Nucleus accumbens (tissue), 56 donors: ENCODE results near the gene PLXNA1.

Source experiments
- DNase-seq, 56 donors: peaks; one replicate each; lab custom pipeline; 2025; lab: John Stamatoyannopoulos, UW

The PLXNA1 gene

GRCh38 chr3:126982471-126983175, at the start of gene PLXNA1:
Gene PLXNA1, plus strand, starts transcription at chr3:126983115. Its CDS starts 5,479 bp downstream, at chr3:126988594.
- DNase-seq = peak in 41 of 56 donors; percentile 31 to 80 (median 60)

DNA sequence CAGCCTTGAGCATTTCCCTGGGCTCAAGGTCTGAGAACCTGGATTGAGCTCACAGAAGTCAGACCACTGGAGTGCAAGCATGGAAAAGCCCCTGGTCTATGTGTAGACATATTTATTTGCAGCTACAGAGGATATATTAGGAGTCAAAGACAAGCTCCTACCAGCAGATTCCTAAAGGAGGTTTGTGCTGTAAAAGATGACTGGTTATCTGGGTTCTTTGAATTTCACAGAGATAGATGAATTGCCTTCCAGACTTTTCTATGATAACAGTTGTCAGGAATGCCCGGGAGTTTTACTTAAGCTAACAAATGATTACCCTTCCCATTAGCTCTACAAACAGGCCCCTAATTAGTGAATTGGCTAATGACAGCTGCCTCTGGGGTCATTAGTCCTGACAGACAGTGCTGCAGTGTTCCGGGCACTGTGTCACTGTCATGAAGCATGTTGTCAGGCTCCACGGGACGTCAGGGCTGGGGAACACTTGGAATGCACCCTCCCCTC, 48.8 kb upstream of the PLXNA1 start:
- peak in 1 of 56 donors; percentile 13 for DNase-seq

- no peak for DNase-seq
Measured at GRCh38 chr3:126934991-126935390, 47.9 kb upstream of the PLXNA1 start.

- no peak for DNase-seq
Measured at GRCh38 chr3:126935756-126936509, 47.0 kb upstream of the PLXNA1 start.

DNA sequence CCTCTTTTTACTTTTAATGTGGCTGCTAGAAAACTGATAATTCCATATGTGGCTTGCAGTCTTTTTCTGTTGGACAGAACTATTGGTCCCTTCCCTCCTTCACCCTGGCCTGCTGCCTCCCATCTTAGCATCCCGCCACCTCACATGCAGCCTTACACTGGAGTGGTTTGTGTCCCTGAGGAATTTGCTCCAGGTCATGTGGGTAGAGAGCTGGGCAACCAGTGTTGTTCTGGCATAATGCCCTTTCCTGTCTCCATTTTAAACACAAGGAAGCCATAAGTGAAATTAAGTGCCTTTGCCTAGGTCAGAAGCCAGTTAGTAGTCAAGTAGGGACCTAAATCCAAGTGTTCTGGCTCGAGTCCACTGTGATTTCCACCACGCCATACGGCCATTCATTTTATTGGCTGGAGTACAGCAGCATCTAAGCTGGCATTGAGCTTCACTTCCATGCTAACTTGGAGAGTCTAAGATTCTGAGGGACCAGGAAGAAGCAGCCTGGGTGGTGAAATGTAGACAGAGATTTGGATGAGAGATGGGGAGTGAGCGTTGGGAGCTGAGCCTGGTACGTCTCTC, 46.0 kb upstream of the PLXNA1 start:
- DNase-seq = no peak

DNA sequence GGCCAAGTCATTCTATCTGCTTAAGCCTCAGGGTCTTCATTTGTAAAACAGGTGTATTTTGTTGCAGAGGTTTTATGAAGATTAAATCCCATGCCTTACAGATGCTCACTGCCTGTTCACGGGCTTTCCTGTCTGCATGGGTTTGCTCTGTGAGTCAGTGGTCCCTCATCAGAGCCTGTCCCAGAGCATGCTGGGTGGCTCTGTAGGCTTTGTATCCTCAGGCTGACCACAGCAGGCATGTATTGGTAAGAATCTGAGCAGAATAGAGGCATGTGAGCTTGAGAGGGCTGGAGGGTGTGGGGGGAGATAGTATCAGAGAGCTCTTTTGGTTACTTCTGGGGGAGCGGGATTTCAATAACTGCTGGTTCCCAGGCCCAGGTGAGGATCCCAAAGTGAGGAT, 45.4 kb upstream of the PLXNA1 start:
- DNase-seq = no peak

- DNase-seq = peak in 2 of 56 donors; percentile 26 to 39
Measured at GRCh38 chr3:126937973-126938372, 44.9 kb upstream of the PLXNA1 start.

DNA sequence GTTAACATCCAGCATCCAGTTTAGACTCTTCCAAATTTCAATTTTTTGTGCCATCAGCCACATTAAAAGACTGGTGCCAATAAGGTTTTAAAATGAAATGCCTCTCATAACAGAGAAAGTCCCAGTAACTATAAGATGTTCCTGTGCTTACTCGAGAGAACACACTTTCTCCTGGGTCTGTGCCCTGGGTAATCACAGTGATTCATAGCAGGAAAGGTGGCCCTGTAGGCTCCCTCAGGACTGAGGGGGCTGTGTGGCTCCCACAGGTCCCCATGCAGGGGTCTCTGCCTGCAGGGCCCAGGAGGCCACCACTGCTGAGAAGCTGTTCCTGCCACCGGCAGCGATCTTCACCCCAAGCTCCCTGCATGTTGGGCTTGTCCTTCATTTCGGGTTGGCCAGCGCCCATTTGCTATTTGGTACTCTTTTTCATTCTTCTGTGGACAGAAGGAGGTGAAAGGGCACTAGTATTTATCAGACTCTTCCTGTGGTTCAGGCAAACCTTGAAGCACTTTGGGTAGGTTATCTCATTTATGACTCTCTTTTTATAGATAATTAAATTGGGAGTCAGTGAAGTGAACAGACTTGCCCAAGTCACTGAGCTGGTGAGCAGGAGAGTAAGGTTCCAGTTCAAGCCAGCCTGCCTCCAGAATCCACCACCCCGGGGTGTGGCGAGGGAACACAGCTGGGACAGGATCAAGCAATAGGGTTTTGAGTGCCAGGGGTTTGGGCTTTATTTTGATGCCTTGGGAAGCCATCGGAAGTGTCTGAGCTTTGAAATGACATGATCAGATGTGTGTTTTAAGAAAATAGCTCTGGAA, 44.2 kb upstream of the PLXNA1 start:
- no peak for DNase-seq

DNA sequence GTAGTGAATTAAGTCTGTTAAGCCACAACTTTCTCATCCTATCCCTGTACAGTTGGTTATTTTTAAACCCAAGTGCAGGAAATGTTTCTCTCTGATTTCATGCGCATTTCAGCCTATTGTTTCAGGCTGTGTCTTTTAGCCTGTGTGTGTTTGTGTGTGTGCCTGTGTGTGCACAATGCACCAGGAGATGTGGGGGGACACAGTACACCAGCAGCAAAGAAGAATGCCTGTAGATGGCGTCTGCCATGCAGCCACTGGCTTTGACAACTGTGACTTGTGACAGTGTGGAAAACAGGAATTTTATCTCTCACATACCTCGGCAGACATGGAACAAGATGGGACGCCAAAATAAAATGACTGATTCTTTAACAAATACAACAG, 43.6 kb upstream of the PLXNA1 start:
- DNase-seq = peak in 14 of 56 donors; percentile 9 to 56 (median 15)

DNA sequence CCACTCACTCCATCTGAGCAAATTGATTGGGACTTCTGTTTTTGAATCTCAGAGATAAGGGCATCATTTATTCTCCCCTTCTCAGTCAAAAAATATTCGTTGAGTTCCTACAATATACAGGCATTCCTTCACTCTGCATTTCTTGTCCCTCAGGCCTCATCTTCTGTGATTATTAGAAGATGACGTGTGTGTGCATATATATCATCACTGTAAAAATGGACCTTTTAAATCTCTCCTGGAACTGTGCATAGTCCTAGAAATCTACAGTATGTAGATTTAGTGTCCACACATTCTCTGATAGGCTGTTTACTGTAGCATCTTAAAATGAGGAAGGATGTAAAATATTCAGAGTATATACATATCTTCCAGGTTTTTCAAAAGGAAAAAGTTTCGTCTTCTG, 43.2 kb upstream of the PLXNA1 start:
- DNase-seq = no peak

GRCh38 chr3:126941721-126942270, 41.1 kb upstream of the PLXNA1 start:
- no peak for DNase-seq

DNA sequence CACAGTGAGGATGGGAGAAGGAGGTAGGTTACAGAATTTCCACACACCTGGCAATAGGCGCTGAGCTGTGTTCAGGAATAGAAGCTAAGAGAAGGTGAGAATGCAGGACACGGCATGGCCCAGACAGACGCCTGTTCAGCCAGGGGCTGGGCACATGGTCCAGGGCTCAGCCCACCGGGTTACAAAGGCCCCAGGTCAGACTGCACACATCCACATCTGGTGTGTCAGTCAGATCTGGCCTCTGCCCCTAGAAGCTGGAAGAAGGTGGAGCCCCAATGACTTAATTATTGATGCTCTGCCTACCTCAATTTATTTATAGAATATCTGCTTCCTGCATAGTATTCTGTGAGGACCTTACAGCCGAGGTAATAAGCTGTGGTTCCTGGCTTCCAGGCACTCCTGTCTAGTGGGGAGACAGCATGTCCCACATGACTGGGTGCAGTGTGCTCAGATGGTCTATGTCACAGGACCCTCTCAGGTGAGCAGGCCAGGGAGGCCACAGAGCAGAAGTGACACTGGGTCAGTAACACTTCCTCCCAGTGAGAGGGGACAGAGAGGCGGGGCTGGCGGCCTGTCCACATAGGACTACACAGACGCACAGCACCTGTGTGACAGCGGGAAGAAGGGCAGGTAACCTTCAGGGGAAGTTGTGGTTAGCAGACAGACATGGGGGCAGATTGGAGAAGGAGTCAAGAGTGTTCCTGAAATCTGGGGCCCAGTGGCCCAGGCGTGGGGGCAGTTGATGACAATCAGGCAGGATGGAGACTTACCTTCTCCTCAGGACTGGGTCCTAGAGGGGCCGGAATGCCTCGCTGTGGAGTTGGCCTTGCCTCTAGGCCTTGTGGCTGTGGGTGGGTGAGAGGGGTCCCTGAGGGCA, 38.6 kb upstream of the PLXNA1 start:
- DNase-seq = no peak

- DNase-seq = no peak
Measured at GRCh38 chr3:126945171-126945721, 37.7 kb upstream of the PLXNA1 start.

DNA sequence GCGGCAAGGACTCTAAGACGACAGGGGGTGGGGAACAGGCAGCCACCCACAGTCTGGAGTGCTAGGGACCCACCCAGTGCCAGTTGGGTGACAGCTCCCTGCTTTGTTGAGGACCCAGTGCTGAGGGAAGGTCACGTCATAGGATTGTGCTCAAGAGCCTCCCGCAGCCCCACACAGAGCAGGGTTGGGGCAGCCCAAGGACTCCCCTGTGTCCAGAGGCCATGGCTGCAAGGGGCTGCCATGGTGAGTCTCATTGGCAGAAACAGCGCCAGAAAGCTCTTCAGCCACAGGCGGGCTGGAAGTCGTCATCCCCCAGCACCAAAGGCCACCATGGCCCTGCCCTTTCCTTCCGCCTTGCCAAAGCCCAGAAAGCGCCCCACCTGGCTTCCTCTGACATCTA, 37.0 kb upstream of the PLXNA1 start:
- no peak for DNase-seq

GRCh38 chr3:126946405-126946804, 36.5 kb upstream of the PLXNA1 start:
- DNase-seq = no peak

DNA sequence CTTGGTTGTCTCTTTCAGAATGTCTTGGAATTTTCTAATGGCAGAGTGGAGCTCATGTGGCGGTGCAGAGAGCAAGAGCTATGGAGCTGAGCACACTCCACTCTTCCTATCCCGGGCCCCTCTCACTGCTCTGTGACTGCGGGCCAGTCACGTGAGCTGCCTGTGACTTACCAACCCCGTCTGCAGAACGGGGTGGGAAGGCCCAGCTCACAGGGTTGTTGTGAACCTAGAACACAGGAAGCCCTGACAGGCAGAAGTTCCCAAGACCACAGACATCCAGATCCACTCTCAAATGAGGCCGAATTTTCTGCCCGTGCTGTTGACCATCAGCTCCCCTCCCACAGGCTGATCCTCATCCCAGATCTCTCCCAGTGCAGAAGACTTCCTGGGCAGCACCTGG, 35.5 kb upstream of the PLXNA1 start:
- DNase-seq = no peak

GRCh38 chr3:126948980-126949535, 33.9 kb upstream of the PLXNA1 start:
- no peak for DNase-seq

DNA sequence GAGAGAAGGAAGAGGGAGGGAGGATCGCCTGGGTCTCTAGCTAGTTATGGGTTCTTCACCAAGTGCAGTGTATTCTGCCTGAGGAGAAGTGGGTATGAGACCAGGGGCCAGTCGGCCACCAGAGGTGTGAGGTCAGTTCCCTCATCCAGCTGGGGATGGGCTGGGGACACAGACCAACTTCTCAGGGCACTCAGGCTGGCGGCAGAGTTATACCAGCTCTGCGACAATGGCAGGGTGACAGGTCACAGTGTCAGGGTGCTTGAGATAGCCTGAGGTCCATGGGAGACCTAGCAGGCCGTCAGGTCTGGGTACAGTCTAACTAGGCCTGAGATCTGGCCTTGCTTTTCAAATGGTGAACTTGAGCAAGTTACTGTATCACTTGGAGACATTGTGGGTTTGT, 31.4 kb upstream of the PLXNA1 start:
- DNase-seq = no peak
